Urothelium cell line (cell line): ENCODE data around the gene PAFAH2.
A peak's percentile ranks its signal among the peaks of the same experiment; 100 is the strongest.
"Not testable (repeated sequence)": the region's sequence is repeated elsewhere in the genome, so short reads cannot be mapped to it uniquely, and the experiment has no call there.

Source experiments
- DNase-seq: peaks from one replicate; pipeline ENCODE4 v3.0.0; 2011; ENCODE audit warnings: low spot score, mixed read lengths
- FAIRE-seq: peaks from 2 replicates; lab custom pipeline; 2011; peaks lifted over from hg19 to GRCh38; lab: Jason Lieb, UNC

Gene PAFAH2

GRCh38 chr1:25989440-25990234 lies 8.2 kb downstream of the PAFAH2 start:
- FAIRE-seq (no peak), DNase-seq (no peak)

GRCh38 chr1:25987951-25988350 lies 9.9 kb downstream of the PAFAH2 start:
- FAIRE-seq: no peak
- no peak for DNase-seq

- not testable (repeated sequence) for DNase-seq, FAIRE-seq
Observed at GRCh38 chr1:25986773-25987172, 11.1 kb downstream of the PAFAH2 start.

GRCh38 chr1:25985670-25986069 lies 12.2 kb downstream of the PAFAH2 start:
- FAIRE-seq (no peak), DNase-seq (no peak)

- FAIRE-seq (no peak), DNase-seq (no peak)
Observed at GRCh38 chr1:25985171-25985570, 12.7 kb downstream of the PAFAH2 start.

- no peak for FAIRE-seq
Observed at GRCh38 chr1:25979210-25979609, 18.7 kb downstream of the PAFAH2 start.

GRCh38 chr1:25978403-25978802 lies 19.5 kb downstream of the PAFAH2 start:
- DNase-seq: no peak
- no peak for FAIRE-seq

More at GRCh38 chr1:25979210-25979609, 18.7 kb downstream of the PAFAH2 start:
- DNase-seq: no peak

GRCh38 chr1:25977801-25978200 lies 20.1 kb downstream of the PAFAH2 start:
- no peak for FAIRE-seq
- no peak for DNase-seq

- DNase-seq (no peak), FAIRE-seq (no peak)
Observed at GRCh38 chr1:25973610-25974321, 24.1 kb downstream of the PAFAH2 start.

GRCh38 chr1:25971811-25972180 lies 26.1 kb downstream of the PAFAH2 start:
- FAIRE-seq: no peak
- no peak for DNase-seq

GRCh38 chr1:25971066-25971810 lies 26.6 kb downstream of the PAFAH2 start:
- FAIRE-seq (no peak), DNase-seq (no peak)

- DNase-seq (no peak), FAIRE-seq (no peak)
Observed at GRCh38 chr1:25967308-25967707, 30.6 kb downstream of the PAFAH2 start.

GRCh38 chr1:25959611-25960010 lies 38.3 kb downstream of the PAFAH2 start:
- no peak for FAIRE-seq
- DNase-seq: no peak

GRCh38 chr1:25958465-25958864 lies 39.4 kb downstream of the PAFAH2 start:
- DNase-seq: peak; percentile 25
- FAIRE-seq: no peak

GRCh38 chr1:25955553-25955952 lies 42.3 kb downstream of the PAFAH2 start:
- FAIRE-seq: no peak
- DNase-seq: no peak

- FAIRE-seq (no peak), DNase-seq (no peak)
Observed at GRCh38 chr1:25954282-25954938, 43.5 kb downstream of the PAFAH2 start.

- DNase-seq (no peak), FAIRE-seq (no peak)
Observed at GRCh38 chr1:25952841-25953401, 44.9 kb downstream of the PAFAH2 start.

GRCh38 chr1:25948641-25949040 lies 49.2 kb downstream of the PAFAH2 start:
- no peak for DNase-seq
- FAIRE-seq: no peak

GRCh38 chr1:25947027-25947426 lies 50.8 kb downstream of the PAFAH2 start:
- no peak for FAIRE-seq
- no peak for DNase-seq

- DNase-seq (no peak), FAIRE-seq (no peak)
Observed at GRCh38 chr1:25945761-25946160, 52.1 kb downstream of the PAFAH2 start.

GRCh38 chr1:25944986-25945385 lies 52.9 kb downstream of the PAFAH2 start:
- FAIRE-seq (no peak), DNase-seq (no peak)
